ENCODE results near the gene TXNL1. TPM values are rescaled to one million over a fixed set of nuclear protein-coding genes. Genes with fewer than 3 reads are reported as not detected.
"Not testable (repeated sequence)": the region's sequence is repeated elsewhere in the genome, so short reads cannot be mapped to it uniquely, and the experiment has no call there.

Gene TXNL1
- total RNA-seq, result 54.5 and 64.6 TPM in 2 replicates

GRCh38 chr18:56638232-56639103, at the start of gene TXNL1:
Gene TXNL1 (minus strand): TSS chr18:56638592. CDS start chr18:56638440, 152 bp downstream.
- DNase-seq (ENCODE audit: extremely low read depth, low read depth, low spot score), result peak; percentile 84

- no peak for DNase-seq (ENCODE audit: extremely low read depth, low read depth, low spot score)
Measured at GRCh38 chr18:56684277-56684676, 45.9 kb upstream of the TXNL1 start.

GRCh38 chr18:56678836-56679565, 40.6 kb upstream of the TXNL1 start:
- no peak for DNase-seq (ENCODE audit: extremely low read depth, low read depth, low spot score)

GRCh38 chr18:56676639-56677038, 38.2 kb upstream of the TXNL1 start:
- no peak for DNase-seq (ENCODE audit: extremely low read depth, low read depth, low spot score)

- no peak for DNase-seq (ENCODE audit: extremely low read depth, low read depth, low spot score)
Measured at GRCh38 chr18:56672981-56673380, 34.6 kb upstream of the TXNL1 start.

GRCh38 chr18:56672391-56672790, 34.0 kb upstream of the TXNL1 start:
- peak; percentile 29 for DNase-seq (ENCODE audit: extremely low read depth, low read depth, low spot score)

- no peak for DNase-seq (ENCODE audit: extremely low read depth, low read depth, low spot score)
Measured at GRCh38 chr18:56662902-56663301, 24.5 kb upstream of the TXNL1 start.

GRCh38 chr18:56662502-56662901, 24.1 kb upstream of the TXNL1 start:
- no peak for DNase-seq (ENCODE audit: extremely low read depth, low read depth, low spot score)

GRCh38 chr18:56662063-56662408, 23.6 kb upstream of the TXNL1 start:
- no peak for DNase-seq (ENCODE audit: extremely low read depth, low read depth, low spot score)

GRCh38 chr18:56661360-56662062, 23.1 kb upstream of the TXNL1 start:
- no peak for DNase-seq (ENCODE audit: extremely low read depth, low read depth, low spot score)

GRCh38 chr18:56660655-56661054, 22.3 kb upstream of the TXNL1 start:
- DNase-seq (ENCODE audit: extremely low read depth, low read depth, low spot score), result no peak

- DNase-seq (ENCODE audit: extremely low read depth, low read depth, low spot score), result no peak
Measured at GRCh38 chr18:56659111-56659510, 20.7 kb upstream of the TXNL1 start.

GRCh38 chr18:56658261-56658660, 19.9 kb upstream of the TXNL1 start:
- DNase-seq (ENCODE audit: extremely low read depth, low read depth, low spot score), result no peak

- DNase-seq (ENCODE audit: extremely low read depth, low read depth, low spot score), result not testable (repeated sequence)
Measured at GRCh38 chr18:56654280-56654679, 15.9 kb upstream of the TXNL1 start.

- no peak for DNase-seq (ENCODE audit: extremely low read depth, low read depth, low spot score)
Measured at GRCh38 chr18:56652802-56653201, 14.4 kb upstream of the TXNL1 start.

- no peak for DNase-seq (ENCODE audit: extremely low read depth, low read depth, low spot score)
Measured at GRCh38 chr18:56651771-56652092, 13.3 kb upstream of the TXNL1 start.

- peak; percentile 85 for DNase-seq (ENCODE audit: extremely low read depth, low read depth, low spot score)
Measured at GRCh38 chr18:56650944-56651770, 12.8 kb upstream of the TXNL1 start, which contains the start of gene WDR7. Gene WDR7 (plus strand): TSS chr18:56651359. CDS start chr18:56672516, 21,157 bp downstream.

- DNase-seq (ENCODE audit: extremely low read depth, low read depth, low spot score), result no peak
Measured at GRCh38 chr18:56649996-56650395, 11.6 kb upstream of the TXNL1 start.

- DNase-seq (ENCODE audit: extremely low read depth, low read depth, low spot score), result no peak
Measured at GRCh38 chr18:56647951-56648893, 9.8 kb upstream of the TXNL1 start.
